Right atrium auricular region (tissue), 2 donors: Measurements from ENCODE around the gene CADPS2. TPM values are rescaled to one million over a fixed set of nuclear protein-coding genes. Genes with fewer than 3 reads are reported as not detected.

ENCODE experiments used
- DNase-seq: peaks from one replicate; pipeline ENCODE4 v3.0.0-alpha.2; 2019; ENCODE audit warnings: low spot score
- H3K27ac ChIP-seq, 2 donors: fragments of 200-600 bp; sonication (generic); 1 replicate in 1 of 2; 2 replicates in 1 of 2; pipeline ENCODE4 v1.5.1; 2016 to 2019
- H3K27me3 ChIP-seq, 2 donors: fragments of 200-600 bp; sonication (generic); one replicate each; pipeline versions ENCODE4 v1.5.1 to v1.6.0; 2017 to 2019
- H3K36me3 ChIP-seq: fragments of 200-600 bp; sonication (generic); one replicate; pipeline ENCODE4 v1.5.1; 2016
- H3K4me1 ChIP-seq, 2 donors: fragments of 200-600 bp; sonication (generic); one replicate each; pipeline versions ENCODE4 v1.5.1 to v1.6.0; 2017 to 2019
- H3K4me3 ChIP-seq, 2 donors: fragments of 200-600 bp; sonication (generic); 1 replicate in 1 of 2; 2 replicates in 1 of 2; pipeline ENCODE4 v1.5.1; 2017 to 2019; ENCODE audit warnings: mild to moderate bottlenecking in 1 of 2, moderate library complexity in 1 of 2
- H3K9me3 ChIP-seq, 2 donors: fragments of 200-600 bp; sonication (generic); one replicate each; pipeline ENCODE4 v1.5.1; 2019
- CTCF ChIP-seq, 2 donors: fragments of 200-600 bp; sonication (generic); IDR thresholded peaks; one replicate each; pipeline ENCODE4 v1.5.1; 2019; ENCODE audit warnings: antibody characterized with exemption in 2 of 2
- total RNA-seq, 2 donors: library from RNA; depleted of rRNA; stranded (reverse); fragments of >200 nt; gene quantifications; one replicate each; pipeline ENCODE4 v1.1.0, GENCODE V29; 2016

The CADPS2 gene
- total RNA-seq, 2 donors from 2014 or later, result 11.8 to 19.9 TPM

GRCh38 chr7:122520971-122521555 is 365.2 kb downstream of the CADPS2 start:
- Histone ChIP-seq H3K9me3 (no peaks in the 10 kb centered on the region), H3K4me3 (no peak overlapping the region), H3K36me3 (no peaks in the 10 kb centered on the region), H3K27ac (no peak overlapping the region), H3K27me3 (no peaks in the 10 kb centered on the region), H3K4me1 (no peaks in the 10 kb centered on the region)
- no peak for TF ChIP-seq CTCF (IDR thresholded peaks at IDR 0.05)
- no peak for DNase-seq

GRCh38 chr7:122518488-122518887 is 367.8 kb downstream of the CADPS2 start:
- DNase-seq, result no peak
- no peaks in the 10 kb centered on the region for H3K27me3 ChIP-seq
- no peaks in the 10 kb centered on the region for H3K9me3 ChIP-seq
- no peak for TF ChIP-seq CTCF (IDR thresholded peaks at IDR 0.05)
- no peak overlapping the region for H3K4me3 ChIP-seq
- H3K4me1 ChIP-seq, result no peaks in the 10 kb centered on the region
- H3K36me3 ChIP-seq, result no peaks in the 10 kb centered on the region
- H3K27ac ChIP-seq, result no peak overlapping the region

- DNase-seq, result no peak
- Histone ChIP-seq H3K9me3 (no peaks in the 10 kb centered on the region), H3K4me1 (no peaks in the 10 kb centered on the region), H3K27me3 (no peaks in the 10 kb centered on the region), H3K4me3 (no peak overlapping the region), H3K36me3 (no peaks in the 10 kb centered on the region), H3K27ac (no peak overlapping the region)
- no peak for TF ChIP-seq CTCF (IDR thresholded peaks at IDR 0.05)
Measured at GRCh38 chr7:122517576-122517975, 368.7 kb downstream of the CADPS2 start.

- TF ChIP-seq CTCF (IDR thresholded peaks at IDR 0.05), result no peak
- no peaks in the 10 kb centered on the region for H3K27me3 ChIP-seq
Measured at GRCh38 chr7:122515404-122515803, 370.9 kb downstream of the CADPS2 start.

GRCh38 chr7:122511268-122511667 is 375.0 kb downstream of the CADPS2 start:
- H3K27ac ChIP-seq, result no peak overlapping the region
- H3K9me3 ChIP-seq, result no peaks in the 10 kb centered on the region
- TF ChIP-seq CTCF (IDR thresholded peaks at IDR 0.05), result no peak
- H3K4me1 ChIP-seq, result no peaks in the 10 kb centered on the region
- no peak overlapping the region for H3K4me3 ChIP-seq
- no peak for DNase-seq
- H3K27me3 ChIP-seq, result no peaks in the 10 kb centered on the region
- H3K36me3 ChIP-seq, result no peaks in the 10 kb centered on the region

More at GRCh38 chr7:122515404-122515803, 370.9 kb downstream of the CADPS2 start:
- H3K9me3 ChIP-seq, result no peaks in the 10 kb centered on the region
- H3K27ac ChIP-seq, result no peak overlapping the region
- H3K36me3 ChIP-seq, result no peaks in the 10 kb centered on the region
- DNase-seq, result no peak
- no peak overlapping the region for H3K4me3 ChIP-seq
- no peaks in the 10 kb centered on the region for H3K4me1 ChIP-seq

GRCh38 chr7:122507591-122507990 is 378.7 kb downstream of the CADPS2 start:
- Histone ChIP-seq H3K27me3 (no peaks in the 10 kb centered on the region), H3K4me3 (no peak overlapping the region), H3K9me3 (no peaks in the 10 kb centered on the region), H3K27ac (no peak overlapping the region), H3K4me1 (no peaks in the 10 kb centered on the region), H3K36me3 (no peaks in the 10 kb centered on the region)
- no peak for TF ChIP-seq CTCF (IDR thresholded peaks at IDR 0.05)
- DNase-seq, result no peak
